HG03025 (cell line): ENCODE results near the gene RAB7A.
"Not testable (repeated sequence)": the region's sequence is repeated elsewhere in the genome, so short reads cannot be mapped to it uniquely, and the experiment has no call there.

Experiments
- ATAC-seq: cut with Tn5 transposase; IDR thresholded peaks from one replicate; pipeline ENCODE4 v1.9.1; 2021; ENCODE audit warnings: mild to moderate bottlenecking, moderate library complexity; ENCODE audit not compliant: unreplicated experiment, low FRiP score

Gene RAB7A

DNA sequence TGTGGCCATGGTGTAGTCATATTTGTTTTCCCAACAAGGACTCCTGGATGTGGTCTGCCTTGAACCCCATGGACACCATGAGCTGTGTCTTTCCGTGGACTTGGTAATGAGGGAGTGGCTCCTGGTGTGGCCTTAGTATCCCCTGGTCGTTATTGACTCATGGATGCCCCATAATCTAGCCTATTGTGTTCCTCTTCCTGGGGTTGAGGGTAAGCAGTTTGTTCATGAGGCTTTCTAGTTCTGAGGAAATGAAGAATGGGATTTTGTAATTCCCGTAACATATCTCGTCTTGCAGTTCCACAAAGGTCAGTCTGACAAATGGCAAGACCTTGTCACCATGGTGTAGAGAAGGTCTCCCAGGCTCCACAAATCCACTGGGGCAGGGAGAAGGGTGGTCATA, 22.6 kb downstream of the RAB7A start:
- no peak for ATAC-seq

DNA sequence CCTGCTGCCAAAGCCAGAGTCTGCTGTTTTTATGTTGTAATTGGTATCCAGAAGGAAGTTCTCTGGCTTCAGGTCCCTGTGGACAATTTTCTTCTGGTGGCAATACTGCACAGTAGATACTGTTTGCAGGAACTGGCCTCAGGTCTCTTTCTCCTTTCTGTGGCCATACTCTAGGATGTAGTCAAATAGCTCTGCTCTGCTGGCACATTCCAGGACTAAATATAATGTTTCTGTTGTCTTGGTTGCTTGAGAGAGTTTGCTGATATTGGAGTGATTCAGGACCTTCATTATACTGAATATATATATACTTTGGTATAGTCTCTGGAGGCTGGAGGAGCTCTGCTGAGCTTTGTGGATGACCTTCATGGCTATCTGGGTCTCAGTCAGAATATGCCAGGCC, 23.1 kb downstream of the RAB7A start:
- no peak for ATAC-seq

DNA sequence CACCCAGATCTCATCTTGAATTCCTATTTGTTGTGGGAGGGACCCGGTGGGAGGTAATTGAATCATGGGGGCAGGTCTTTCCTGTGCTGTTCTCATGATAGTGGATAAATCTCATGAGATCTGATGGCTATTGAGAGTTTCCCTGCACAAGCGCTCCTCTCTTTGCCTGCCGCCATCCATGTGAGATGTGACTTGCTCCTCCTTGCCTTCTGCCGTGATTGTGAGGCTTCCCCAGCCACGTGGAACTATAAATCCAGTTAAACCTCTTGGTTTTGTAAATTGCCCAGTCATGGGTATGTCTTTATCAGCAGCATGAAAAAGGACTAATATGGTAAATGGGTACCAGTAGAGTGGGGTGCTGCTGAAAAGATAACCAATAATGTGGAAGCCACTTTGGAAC, 23.6 kb downstream of the RAB7A start:
- not testable (repeated sequence) for ATAC-seq

DNA sequence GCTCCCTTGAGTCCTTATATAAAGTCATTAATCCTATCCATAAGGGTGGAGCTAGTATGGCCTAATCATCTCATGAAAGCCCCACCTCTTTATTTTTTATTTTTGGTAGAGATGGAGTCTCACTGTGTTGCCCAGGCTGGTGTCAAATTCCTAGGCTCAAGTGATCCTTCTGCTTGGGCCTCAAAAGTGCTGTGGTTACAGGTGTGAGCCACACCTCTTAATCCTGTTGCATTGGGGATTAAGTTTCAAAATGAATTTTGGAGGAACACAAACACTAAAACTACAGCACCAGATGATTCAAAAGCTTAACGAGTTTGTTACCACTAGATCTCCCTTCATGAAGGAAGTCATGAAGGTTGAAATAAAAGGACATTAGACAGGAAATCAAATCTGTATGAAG, 27.7 kb downstream of the RAB7A start:
- ATAC-seq: no peak

DNA sequence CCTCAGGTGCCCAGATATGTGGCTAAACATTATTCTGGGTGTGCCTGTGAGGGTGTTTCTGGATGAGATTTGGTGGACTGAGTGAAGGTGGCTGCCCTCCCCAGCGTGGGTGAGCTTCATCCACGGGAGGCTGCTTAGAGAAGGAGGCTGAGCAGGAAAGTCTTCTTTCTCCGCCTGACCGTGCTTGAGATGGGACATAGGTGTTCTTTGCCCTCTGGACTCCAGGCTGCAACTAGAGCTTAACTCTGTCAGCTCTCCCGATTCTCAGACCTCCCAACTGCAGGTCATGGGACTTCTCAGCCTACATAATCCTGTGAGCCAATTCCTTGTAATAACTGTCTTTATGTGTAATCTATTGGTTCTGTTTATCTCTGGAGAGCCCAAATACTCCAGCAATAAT, 34.1 kb downstream of the RAB7A start:
- ATAC-seq: no peak

DNA sequence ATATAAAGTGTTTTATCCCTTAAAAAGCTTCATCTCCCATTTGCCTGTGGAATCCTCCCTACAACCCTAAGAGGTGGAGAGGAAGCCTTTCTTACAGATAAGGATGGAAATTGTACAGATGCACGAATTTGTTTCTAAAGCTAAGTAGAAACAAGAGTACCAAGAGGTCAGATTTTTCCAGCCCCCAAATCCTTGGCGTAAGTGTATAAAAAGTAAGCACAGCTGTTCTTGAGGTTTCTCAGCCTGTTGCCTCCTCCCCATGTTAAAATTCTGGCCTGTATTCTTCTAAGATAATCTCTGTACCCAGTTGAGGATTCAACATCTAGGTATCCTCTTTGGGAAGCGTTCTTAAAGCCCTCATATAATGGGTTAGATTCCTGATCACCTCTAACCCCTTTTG, 34.9 kb downstream of the RAB7A start:
- no peak for ATAC-seq

DNA sequence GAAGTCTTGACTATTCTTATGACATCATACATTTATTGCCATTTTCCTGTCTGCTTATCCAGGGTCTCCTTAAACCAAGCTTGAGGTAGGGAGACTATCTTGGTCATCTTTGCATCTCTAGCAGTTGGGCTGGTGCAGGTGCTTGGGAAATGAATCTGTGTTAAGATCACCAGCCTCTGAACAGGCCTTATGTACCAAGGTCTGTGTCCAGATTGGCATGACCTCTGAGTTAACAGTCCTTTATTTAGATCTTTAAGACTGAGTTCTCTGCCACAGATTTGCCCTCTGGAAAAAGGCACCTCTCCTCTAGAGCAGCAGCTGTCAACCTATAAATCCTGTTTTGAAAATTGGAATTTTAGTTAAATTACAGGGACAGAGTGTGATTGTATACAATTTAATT, 35.4 kb downstream of the RAB7A start:
- ATAC-seq: no peak

DNA sequence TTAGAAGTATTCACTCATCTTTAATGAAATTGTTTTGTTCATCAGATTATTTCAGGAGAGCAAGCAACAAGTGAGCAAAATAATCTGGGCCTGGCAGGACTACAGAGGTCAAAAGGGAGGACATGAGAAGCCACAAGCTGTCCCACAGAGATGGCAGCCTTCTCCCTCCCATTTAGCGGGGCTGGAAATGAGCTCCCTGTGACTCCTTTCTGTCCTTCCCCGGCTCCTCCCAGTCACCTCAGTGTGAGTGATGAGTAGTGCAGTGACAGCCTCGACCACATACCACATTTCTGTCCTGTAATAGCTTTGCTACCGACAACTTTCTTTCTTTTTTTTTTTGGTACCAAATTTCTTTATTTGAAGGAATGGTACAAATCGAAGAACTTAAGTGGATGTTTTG, 38.0 kb downstream of the RAB7A start:
- ATAC-seq: no peak

DNA sequence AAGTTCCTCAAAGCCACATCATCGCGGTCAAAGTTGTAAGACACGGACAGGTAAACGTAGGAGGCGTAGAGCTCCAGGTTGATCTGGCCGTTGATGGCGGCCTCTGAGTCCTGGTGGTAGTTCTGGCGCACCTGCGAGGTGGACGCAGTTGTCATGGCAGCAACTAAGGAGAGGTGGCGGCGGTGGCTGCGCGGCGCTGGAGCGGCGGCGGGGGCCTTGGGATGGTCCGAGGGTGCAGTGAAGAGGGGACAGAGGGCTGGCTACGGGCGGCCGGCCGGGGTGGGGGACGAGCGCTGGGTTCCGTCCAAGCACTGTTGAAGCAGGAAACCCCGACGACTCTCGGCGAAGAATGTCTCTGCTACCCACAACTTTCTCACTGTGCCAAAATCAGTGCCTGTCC, 38.9 kb downstream of the RAB7A start:
- ATAC-seq: no peak

DNA sequence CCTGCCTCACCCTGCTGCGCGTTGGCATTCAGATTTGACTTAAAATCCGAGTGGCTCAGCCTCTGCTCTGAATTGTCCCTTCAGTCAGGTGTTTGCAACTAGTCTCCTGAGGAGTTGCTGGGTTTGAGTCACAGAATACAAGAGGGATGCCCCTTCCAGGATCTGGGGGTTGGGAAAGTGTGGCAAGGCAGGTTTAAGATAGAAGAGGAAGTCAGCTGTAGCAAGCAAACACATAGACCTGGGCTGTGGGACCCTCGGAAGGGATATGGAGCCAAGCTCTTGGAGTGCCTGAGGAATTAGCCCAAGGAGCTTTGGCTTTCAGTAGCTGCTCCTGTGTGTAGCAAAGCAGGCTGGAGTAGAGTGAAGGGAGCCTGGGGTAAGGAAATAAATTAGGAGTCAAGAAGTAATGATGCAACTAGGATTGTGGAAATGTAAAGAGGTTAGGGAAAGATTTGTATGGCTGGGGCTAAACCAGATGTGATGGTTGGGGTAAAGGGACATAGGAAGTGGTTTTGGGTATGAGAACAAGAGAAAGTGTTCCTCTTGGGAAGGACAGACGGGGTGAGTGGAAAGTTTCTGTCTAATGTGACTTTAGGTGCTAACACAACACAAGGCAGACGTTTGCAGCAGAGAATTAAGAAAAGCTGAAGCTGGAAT, 41.2 kb downstream of the RAB7A start:
- no peak for ATAC-seq

DNA sequence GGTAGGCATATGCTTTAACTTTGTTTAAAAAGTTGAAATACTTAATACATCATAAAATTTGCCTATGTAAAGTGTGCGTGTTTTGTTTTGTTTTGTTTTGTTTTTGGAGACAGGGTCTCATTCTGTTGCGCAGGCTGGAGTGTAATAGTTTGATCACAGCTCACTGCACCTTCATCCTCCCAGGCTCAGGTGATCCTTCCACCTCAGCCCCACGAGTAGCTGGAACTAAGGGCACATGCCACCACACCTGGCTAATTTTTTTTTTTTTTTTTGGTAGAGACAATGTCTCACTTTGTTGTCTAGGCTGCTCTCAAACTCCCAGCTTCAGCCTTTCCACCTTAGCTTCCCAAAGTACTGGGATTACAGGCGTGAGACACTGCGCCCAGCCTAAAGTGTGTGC, 42.5 kb downstream of the RAB7A start:
- ATAC-seq: no peak

DNA sequence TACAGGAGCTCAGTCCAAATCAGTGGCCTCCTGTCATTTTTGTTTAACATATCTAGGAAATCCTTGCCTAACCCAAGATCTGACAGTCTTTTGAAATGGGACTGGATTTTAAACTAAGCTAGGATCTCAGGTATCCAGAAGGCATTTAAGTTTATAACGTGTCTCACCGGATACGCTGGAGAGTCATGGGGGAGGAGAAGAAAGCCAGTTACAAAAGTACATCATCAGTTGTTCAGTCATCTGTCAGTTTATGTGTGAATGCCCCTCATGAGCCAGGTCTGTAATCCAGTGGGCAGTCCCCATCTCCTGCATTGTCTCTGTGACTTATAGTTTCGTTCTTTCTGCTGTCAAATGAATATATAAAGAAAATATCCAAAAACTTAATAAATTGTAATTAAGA, 44.4 kb downstream of the RAB7A start:
- ATAC-seq: no peak

DNA sequence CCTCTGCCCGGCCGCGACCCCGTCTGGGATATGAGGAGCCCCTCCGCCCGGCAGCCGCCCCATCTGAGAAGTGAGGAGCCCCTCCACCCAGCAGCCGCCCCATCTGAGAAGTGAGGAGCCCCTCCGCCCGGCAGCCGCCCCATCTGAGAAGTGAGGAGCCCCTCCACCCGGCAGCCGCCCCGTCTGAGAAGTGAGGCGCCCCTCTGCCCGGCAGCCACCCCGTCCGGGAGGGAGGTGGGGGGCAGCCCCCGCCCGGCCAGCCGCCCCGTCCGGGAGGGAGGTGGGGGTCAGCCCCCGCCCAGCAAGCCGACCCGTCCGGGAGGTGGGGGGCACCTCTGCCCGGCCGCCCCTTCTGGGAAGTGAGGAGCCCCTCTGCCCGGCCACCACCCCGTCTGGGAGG, 47.2 kb downstream of the RAB7A start:
- not testable (repeated sequence) for ATAC-seq

DNA sequence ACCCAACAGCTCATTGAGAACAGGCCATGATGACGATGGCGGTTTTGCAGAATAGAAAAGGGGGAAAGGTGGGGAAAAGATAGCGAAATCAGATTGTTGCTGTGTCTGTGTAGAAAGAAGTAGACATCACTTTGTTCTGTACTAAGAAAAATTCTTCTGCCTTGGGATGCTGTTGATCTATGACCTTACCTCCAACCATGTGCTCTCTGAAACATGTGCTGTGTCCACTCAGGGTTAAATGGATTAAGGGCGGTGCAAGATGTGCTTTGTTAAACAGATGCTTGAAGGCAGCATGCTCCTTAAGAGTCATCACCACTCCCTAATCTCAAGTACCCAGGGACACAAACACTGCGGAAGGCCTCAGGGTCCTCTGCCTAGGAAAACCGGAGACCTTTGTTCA, 47.6 kb downstream of the RAB7A start:
- not testable (repeated sequence) for ATAC-seq

DNA sequence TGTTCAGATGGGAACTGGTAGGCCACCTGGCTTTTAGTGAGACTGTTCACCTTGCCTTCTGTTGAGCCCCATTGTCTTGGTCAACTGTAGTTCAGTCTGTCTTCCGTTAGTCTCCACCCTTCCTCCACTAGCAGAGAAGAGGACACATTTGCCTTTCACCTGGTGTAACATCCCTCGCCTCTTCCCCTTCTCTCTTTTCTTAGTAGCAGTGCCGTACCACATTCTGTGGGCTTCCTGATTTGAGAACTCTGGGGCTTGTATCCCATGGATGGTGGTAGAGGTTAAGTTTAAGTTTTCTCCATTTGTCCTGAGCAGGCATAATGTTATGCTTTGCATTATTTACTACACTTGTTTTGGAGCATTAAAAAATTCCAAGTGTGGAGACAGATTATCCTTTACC, 49.3 kb downstream of the RAB7A start:
- no peak for ATAC-seq

DNA sequence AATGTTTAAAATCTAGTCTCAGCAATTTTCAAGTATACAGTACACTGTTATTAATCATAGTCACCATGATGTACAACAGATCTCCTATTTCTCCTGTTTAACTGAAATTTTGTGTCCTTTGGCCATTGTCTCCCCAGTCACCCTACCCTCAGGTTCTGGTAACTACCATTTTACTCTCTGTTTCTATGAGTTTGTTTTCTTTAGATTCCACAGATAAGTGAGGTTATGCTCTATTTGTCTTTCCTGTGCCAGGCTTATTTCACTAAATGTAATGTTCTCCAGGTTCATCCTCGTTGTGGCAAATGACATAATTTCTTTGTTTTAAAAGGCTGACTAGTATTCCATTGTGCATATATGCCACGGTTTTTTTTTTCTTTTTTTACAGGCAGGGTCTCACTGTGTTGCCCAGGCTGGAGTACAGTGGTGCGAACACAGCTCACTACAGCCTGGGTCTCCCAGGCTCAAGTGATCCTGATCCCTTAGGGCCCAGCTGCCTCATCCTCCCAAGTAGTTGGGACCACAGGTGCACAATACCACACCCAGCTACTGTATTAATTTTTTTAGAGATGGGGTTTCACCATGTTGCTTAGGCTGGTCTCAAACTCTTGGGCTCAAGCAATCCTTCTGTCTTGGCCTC, 50.0 kb downstream of the RAB7A start:
- ATAC-seq: no peak

DNA sequence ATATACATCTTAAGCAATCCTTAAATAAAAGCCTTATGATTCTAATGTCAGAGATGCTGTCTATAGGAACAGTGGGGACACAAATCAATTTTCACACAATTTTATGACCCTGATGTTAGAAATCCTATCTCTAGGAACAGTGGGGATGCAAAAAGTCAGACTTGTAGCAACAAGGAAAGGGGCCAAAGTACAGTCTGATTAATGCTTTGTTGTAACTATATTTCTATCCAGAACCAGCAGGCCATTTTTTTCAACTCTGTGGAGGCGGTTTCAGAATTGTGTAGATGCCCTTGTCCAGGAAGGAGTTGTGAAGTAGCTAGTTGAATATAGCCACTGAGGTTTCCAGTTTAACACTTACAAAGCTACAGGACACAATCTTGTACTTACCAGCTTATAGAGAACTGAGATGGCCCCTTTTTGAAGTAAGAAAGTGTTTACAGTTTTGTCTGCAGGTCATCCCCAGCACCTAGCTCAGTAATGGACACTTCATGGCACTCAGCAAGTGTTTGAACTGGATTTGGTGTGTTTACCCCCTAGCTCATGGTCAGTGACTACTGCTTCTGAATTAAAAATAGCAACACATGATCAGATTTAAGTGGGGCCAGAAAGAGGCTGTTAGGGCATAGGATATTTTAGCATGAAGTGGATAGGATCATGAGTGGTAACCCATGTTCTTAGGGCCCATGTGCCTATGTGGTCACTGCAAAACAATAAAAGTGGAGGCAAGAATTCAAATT, 54.3 kb downstream of the RAB7A start:
- ATAC-seq: no peak

DNA sequence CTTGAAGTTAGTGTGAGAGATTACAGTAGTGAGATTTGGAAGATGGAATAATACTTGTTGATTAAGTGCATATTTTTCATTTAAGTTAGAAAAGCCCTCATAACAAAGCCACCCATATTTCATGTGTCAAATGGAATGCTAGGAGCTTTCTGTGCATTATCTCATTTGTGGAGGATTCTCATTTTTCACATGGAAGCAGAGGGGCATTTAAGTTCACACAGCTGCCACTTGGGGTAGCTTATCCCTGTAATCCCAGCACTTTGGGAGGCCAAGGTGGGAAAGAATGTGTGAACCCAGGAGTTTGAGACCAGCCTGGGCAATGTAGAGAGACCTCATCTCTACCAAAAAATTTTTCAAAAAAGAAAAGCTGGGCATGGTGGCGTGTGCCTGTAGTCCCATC, 55.2 kb downstream of the RAB7A start:
- ATAC-seq: no peak

DNA sequence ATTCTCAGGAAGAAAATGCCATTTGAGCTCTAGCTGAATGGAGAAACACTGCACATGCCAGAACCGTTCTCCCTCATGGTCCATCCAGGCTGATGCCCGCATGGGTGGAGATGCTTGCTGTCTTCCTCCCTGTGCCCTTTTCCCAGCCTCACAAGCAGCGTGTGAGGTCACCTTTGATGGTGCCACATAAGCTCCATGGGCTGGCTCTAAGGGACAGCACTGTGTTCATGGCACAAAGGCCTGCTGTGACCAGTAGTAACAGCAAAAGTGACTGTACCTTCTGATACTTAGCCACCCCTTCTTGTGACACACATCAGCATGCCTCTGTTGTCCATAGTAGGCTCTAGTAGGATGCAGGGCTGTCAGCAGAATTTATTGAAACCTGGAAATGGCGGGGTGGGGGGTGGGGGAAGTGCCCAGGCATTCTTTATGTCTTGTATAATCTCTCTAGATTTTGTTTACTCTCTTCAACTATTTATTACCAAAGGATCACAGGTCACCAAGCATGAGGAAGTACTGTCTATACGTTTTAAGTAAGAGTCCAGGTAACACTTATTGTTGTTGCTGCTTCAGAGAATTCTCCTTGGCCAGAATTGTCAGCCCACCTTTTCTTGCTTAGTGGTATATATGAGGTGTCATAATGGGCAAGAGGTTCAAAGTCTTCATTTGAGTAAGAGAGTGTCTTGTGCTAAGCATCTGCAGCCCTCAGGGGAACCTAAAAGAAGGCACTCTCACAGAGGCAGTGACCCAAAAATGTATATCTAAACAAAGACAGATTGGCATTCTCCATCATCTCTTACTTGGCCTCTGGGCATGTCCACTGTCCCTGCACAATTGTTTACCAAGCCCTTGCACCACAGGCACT, 56.5 kb downstream of the RAB7A start:
- no peak for ATAC-seq

DNA sequence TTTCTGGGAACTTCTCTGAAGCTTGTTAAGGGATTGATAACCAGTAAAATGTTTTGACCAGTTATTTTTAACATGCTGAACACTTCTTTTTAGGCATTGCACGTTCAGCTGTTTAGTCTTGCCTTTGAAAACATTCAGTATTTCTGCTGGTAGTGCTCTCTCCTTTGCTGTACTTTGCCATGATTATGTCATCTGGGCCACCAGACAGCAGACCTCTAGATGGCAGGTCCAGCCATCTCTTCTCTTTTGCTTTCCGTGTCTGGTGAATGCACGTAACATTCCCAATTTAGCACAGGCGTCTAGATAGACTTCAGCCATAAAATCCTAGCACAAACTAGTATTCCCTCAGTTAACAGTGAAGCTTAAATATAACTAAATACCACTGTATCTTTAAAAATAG, 57.8 kb downstream of the RAB7A start:
- ATAC-seq: no peak

DNA sequence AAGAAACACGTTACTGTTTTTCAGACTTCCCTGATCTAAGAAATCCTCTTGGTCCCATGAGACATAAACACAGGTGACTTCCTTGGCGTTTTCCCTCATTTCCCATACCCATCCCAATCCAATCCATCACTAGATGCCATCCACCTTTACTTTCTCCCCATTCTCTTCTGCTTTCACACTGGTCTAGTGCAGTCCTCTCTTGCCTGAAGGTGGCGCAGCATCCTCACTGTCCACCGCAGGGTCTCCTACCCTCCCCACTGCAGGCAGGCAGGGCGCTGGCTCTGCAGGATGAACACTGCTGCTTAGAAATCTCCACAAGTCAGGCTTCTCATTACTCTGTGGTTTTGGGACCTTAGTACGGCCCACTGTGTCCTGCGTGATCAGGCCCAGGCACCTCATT, 58.2 kb downstream of the RAB7A start:
- no peak for ATAC-seq
